Mucosa of descending colon (tissue), 3 donors: ENCODE data around the gene GAA. TPM values are rescaled to one million over a fixed set of nuclear protein-coding genes. Genes with fewer than 3 reads are reported as not detected.

Experiments
- ATAC-seq: fragments of 200-7000 bp; cut with Tn5 transposase; one replicate; pipeline ENCODE4 v1.9.1; 2020; ENCODE audit warnings: mild to moderate bottlenecking, moderate library complexity
- DNase-seq, 3 donors: peaks; one replicate each; pipeline ENCODE4 v3.0.0-alpha.2; 2020
- H3K36me3 ChIP-seq: fragments of 200-600 bp; one replicate; pipeline ENCODE4 v1.8.0; 2021; ENCODE audit warnings: low read depth, mild to moderate bottlenecking
- H3K4me1 ChIP-seq: fragments of 200-600 bp; one replicate; pipeline ENCODE4 v1.8.0; 2021; ENCODE audit warnings: low read depth, mild to moderate bottlenecking
- H3K4me3 ChIP-seq: fragments of 200-600 bp; one replicate; pipeline ENCODE4 v1.8.0; 2021; ENCODE audit warnings: mild to moderate bottlenecking
- H3K9me3 ChIP-seq: fragments of 200-600 bp; one replicate; pipeline ENCODE4 v1.8.0; 2021; ENCODE audit warnings: mild to moderate bottlenecking
- intact Hi-C, 2 donors: fragments of 100-400 bp; cut with DNase I in 1 of 2; cut with micrococcal nuclease in 1 of 2; formaldehyde crosslinking; loops; one replicate each; pipeline versions ENCODE4 v1.11.0 to v1.11.1; 2022; cut with DNase I, micrococcal nuclease
- total RNA-seq, 3 donors: library from RNA; stranded (reverse); fragmentation: NEBNext Ultra II Directional in 2 of 3; extraction: Animal tissue kit (Norgen Biotek cat#: 25700) in 2 of 3; gene quantifications; one replicate each; pipeline versions ENCODE4 v1.2.1 to v1.2.4, GENCODE V29; 2021 to 2023
- TF ChIP-seq, protein P1 (sequence below): fragments of 200-600 bp; IDR thresholded peaks from one replicate; pipeline ENCODE4 v1.8.0; 2022; ENCODE audit warnings: antibody characterized with exemption, mild to moderate bottlenecking
- donor health status: DM: no; HTN: no; CAD: no; lungs with moderate emphysema.
- donor health status: DM: no; HTN: no; CAD: no.
- donor health status: DM: no; HTN: yes; CAD: no.

The GAA gene
- total RNA-seq, 3 donors from 2014 or later = 23.4 to 50.0 (median 49.3) TPM

DNA sequence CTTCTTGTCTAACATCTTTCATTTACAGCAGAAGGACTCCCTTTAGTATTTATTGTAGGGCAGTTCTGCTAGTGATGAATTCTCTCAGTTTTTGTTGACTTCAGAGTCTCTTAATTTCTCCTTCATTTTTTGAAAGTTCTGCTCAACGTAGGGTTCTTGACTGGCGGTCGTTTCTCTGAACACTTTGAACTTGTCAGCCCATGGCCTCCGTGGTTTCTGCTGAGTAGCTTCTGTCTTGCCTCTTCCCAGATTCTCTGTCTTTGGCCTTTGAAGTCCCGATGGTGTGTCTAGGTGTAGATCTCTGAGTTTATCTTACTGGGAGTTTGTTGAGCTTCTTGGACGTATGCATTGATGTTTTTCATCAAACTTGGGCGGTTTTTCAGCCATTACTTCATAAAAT lies 13.4 kb downstream of the GAA start:
- intact Hi-C loops = no loop called here
- ATAC-seq (no peak), DNase-seq (no peak)
- Histone ChIP-seq H3K36me3 (no peaks in the 10 kb centered on the region), H3K4me3 (no peak overlapping the region), H3K4me1 (no peaks in the 10 kb centered on the region), H3K9me3 (no peaks in the 10 kb centered on the region)
- TF ChIP-seq, protein P1, sequence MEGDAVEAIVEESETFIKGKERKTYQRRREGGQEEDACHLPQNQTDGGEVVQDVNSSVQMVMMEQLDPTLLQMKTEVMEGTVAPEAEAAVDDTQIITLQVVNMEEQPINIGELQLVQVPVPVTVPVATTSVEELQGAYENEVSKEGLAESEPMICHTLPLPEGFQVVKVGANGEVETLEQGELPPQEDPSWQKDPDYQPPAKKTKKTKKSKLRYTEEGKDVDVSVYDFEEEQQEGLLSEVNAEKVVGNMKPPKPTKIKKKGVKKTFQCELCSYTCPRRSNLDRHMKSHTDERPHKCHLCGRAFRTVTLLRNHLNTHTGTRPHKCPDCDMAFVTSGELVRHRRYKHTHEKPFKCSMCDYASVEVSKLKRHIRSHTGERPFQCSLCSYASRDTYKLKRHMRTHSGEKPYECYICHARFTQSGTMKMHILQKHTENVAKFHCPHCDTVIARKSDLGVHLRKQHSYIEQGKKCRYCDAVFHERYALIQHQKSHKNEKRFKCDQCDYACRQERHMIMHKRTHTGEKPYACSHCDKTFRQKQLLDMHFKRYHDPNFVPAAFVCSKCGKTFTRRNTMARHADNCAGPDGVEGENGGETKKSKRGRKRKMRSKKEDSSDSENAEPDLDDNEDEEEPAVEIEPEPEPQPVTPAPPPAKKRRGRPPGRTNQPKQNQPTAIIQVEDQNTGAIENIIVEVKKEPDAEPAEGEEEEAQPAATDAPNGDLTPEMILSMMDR = no peak

DNA sequence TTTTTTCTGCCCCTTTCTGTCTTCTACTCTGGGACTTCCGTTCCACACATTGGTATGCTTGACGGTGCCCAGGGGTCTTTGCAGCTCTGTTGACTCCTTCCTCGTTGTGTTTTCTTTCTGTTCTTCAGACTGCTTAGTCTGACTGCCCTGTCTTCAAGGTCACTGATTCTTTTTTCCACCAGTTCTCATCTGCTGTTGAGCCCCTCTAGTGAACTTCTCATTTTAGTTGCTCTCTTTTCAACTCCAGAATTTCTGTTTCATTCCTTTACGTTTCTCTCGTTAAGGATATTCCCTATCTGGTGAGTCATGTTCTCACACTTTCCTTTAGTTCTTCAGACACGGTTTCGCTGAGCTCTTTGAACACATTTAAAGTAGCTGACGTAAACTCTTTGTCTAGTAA lies 13.8 kb downstream of the GAA start:
- no peak for ATAC-seq
- no peak for DNase-seq
- intact Hi-C loops = no loop called here
- TF ChIP-seq, protein P1 = no peak
- Histone ChIP-seq H3K36me3 (no peaks in the 10 kb centered on the region), H3K4me1 (no peaks in the 10 kb centered on the region), H3K4me3 (no peak overlapping the region), H3K9me3 (no peaks in the 10 kb centered on the region)

DNA sequence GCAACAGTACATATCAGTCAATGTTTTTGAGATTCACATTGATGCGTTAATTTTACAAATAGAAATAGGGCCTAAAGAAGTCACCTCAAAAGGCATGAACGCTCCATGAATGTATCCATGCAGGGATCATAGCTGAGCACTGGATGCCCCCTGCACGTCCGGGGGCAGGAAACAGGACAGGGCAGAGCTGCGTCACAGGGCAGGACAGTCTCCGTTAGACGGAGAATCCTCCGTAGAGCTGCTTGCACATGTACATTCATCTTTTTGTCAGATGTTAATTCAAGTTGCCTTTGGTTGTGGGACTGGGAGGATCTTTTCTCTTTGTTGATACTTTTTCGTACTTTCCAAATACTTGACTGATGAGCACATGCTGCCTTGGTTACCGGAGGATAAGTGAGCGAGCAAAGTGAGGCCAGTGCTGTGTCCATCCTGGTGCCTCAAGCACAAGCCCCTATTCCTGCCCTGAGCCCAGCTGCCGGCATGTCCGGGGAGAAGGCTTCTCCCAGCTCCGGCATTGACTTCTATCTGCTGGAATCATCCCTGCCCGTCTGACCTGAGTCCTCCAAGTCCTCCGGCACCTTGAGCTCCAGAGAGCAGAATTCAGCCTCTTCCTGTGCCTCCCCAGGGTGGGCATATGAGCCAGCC lies 15.0 kb downstream of the GAA start:
- H3K4me1 ChIP-seq = no peaks in the 10 kb centered on the region
- ATAC-seq (no peak), DNase-seq (no peak)
- no peaks in the 10 kb centered on the region for H3K9me3 ChIP-seq
- H3K4me3 ChIP-seq = no peak overlapping the region
- intact Hi-C loops = no loop called here
- TF ChIP-seq, protein P1 = no peak
- no peaks in the 10 kb centered on the region for H3K36me3 ChIP-seq

DNA sequence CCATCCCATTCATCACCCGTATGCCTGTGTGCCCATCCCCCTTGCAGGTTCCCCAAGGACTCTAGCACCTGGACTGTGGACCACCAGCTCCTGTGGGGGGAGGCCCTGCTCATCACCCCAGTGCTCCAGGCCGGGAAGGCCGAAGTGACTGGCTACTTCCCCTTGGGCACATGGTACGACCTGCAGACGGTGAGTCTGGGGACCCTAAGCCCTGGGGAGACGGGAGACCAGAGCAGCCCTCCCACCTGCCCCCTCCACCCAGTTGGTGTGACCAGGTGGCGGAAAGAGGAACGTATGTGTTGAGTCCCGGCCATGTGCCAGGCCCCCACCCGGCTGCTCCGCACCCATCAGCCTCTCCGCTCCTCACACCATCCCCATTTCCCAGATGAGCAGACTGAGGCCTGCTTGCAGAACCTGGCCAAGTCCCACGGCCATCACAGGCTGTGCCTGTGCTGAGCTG lies 15.6 kb downstream of the GAA start:
- DNase-seq (no peak), ATAC-seq (no peak)
- H3K9me3 ChIP-seq = no peaks in the 10 kb centered on the region
- no peaks in the 10 kb centered on the region for H3K4me1 ChIP-seq
- H3K36me3 ChIP-seq = no peaks in the 10 kb centered on the region
- no peak overlapping the region for H3K4me3 ChIP-seq
- intact Hi-C loops = no loop called here
- TF ChIP-seq, protein P1 = no peak

DNA sequence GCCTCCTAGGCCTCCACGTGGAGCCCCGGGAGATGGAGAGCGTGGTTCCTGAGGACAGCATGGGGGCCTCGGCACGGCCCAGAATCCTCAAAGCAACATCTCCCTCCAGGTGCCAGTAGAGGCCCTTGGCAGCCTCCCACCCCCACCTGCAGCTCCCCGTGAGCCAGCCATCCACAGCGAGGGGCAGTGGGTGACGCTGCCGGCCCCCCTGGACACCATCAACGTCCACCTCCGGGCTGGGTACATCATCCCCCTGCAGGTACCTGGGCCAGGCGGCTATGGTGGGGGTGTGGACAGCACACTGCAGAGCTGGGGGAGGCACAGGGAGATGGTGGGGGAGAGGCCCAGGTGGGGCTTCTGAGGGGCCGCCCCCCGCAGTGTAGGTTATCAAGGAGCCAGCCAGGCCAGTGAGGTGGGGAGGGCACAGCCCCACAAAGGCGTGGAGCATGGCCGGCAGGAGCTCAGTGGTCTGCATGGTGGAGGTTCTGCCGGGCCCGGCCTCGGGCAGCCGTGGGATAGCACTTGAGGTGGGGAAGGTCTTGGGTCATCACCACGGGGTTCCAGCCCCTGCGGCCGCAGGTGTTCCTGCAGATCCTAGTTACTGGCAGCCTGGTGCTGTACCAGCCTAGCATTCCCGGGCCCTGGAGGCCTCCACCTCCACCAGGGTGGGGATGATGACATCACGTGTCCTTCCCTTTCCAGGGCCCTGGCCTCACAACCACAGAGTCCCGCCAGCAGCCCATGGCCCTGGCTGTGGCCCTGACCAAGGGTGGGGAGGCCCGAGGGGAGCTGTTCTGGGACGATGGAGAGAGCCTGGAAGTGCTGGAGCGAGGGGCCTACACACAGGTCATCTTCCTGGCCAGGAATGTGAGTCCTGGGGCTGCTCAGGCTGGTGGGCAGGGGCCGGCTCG lies 16.4 kb downstream of the GAA start:
- no peak for DNase-seq
- no peak for ATAC-seq

More for the DNA sequence above, 16.4 kb downstream of the GAA start:
- Histone ChIP-seq H3K4me1 (no peaks in the 10 kb centered on the region), H3K4me3 (no peak overlapping the region), H3K9me3 (no peaks in the 10 kb centered on the region), H3K36me3 (no peaks in the 10 kb centered on the region)
- TF ChIP-seq, protein P1 = no peak
- intact Hi-C loops = no loop called here
